OCI-LY1 (cell line): Measurements from ENCODE around the gene CHST12.

Source experiments
- H2AFZ ChIP-seq: fragments of 200-600 bp; sonication (generic), shearing (Covaris generic); 2 replicates; pipeline ENCODE4 v1.6.0; 2014; ENCODE audit warnings: antibody characterized with exemption, mild to moderate bottlenecking, low read length
- H3F3A ChIP-seq: fragments of 200-600 bp; sonication (generic), shearing (Covaris generic); 2 replicates; pipeline ENCODE4 v1.6.0; 2014; ENCODE audit warnings: mild to moderate bottlenecking, antibody characterized with exemption, low read length, moderate library complexity; ENCODE audit not compliant: insufficient read depth
- H3K27ac ChIP-seq: fragments of 200-600 bp; sonication (generic); 2 replicates; pipeline ENCODE4 v1.5.1; 2014; ENCODE audit warnings: low read length, mixed run types, mild to moderate bottlenecking, low read depth; ENCODE audit not compliant: poor library complexity, severe bottlenecking
- H3K27me3 ChIP-seq: fragments of 200-600 bp; sonication (generic); 2 replicates; pipeline ENCODE4 v1.6.0; 2014; ENCODE audit warnings: antibody characterized with exemption, mild to moderate bottlenecking, low read length, moderate library complexity; ENCODE audit not compliant: insufficient read depth
- H3K36me3 ChIP-seq: fragments of 200-600 bp; sonication (generic); 2 replicates; pipeline ENCODE4 v1.6.1; 2014; ENCODE audit warnings: mild to moderate bottlenecking, antibody characterized with exemption, low read length, moderate library complexity, mixed read lengths; ENCODE audit not compliant: insufficient read depth
- H3K4me1 ChIP-seq: fragments of 200-600 bp; sonication (generic); 2 replicates; pipeline ENCODE4 v1.5.1; 2014; ENCODE audit warnings: mild to moderate bottlenecking, low read length, moderate library complexity; ENCODE audit not compliant: insufficient read depth, severe bottlenecking
- H3K4me2 ChIP-seq: fragments of 200-600 bp; sonication (generic), shearing (Covaris generic); 2 replicates; pipeline ENCODE4 v1.6.1; 2014; ENCODE audit warnings: low read length
- H3K4me3 ChIP-seq: fragments of 200-600 bp; sonication (generic); 2 replicates; pipeline ENCODE4 v1.5.1; 2014; ENCODE audit warnings: low read length, low read depth, mild to moderate bottlenecking, mixed read lengths; ENCODE audit not compliant: poor library complexity, severe bottlenecking
- H3K79me2 ChIP-seq: fragments of 200-600 bp; shearing (Covaris generic); 2 replicates; pipeline ENCODE4 v1.6.1; 2016; ENCODE audit warnings: mixed run types, low read length, mixed read lengths; ENCODE audit not compliant: insufficient read depth
- H3K9ac ChIP-seq: fragments of 200-600 bp; sonication (generic), shearing (Covaris generic); 2 replicates; pipeline ENCODE4 v1.6.1; 2014; ENCODE audit warnings: mild to moderate bottlenecking, low read length, mixed read lengths
- H3K9me2 ChIP-seq: fragments of 200-600 bp; sonication (generic), shearing (Covaris generic); 2 replicates; pipeline ENCODE4 v1.6.1; 2014; ENCODE audit warnings: low read depth, mild to moderate bottlenecking, low read length, mixed read lengths
- H3K9me3 ChIP-seq: fragments of 200-600 bp; shearing (Covaris generic); 2 replicates; pipeline ENCODE4 v1.6.1; 2014; ENCODE audit warnings: low read length, mixed read lengths
- H4K20me1 ChIP-seq: fragments of 200-600 bp; sonication (generic), shearing (Covaris generic); 2 replicates; pipeline ENCODE4 v1.6.0; 2016; ENCODE audit warnings: mild to moderate bottlenecking, low read length; ENCODE audit not compliant: insufficient read depth
- CTCF ChIP-seq: fragments of 200-600 bp; sonication (generic), shearing (Covaris generic); IDR thresholded peaks from 2 replicates; pipeline ENCODE4 v1.5.1; 2017; ENCODE audit warnings: mild to moderate bottlenecking, antibody characterized with exemption, low read length, moderate library complexity, mixed read lengths
- EZH2 ChIP-seq: fragments of 200-600 bp; sonication (generic), shearing (Covaris generic); IDR thresholded peaks from 2 replicates; pipeline ENCODE4 v1.8.0; 2017; ENCODE audit warnings: borderline replicate concordance, mixed run types, mild to moderate bottlenecking, antibody characterized with exemption, low read length, moderate library complexity, mixed read lengths

Gene CHST12

DNA sequence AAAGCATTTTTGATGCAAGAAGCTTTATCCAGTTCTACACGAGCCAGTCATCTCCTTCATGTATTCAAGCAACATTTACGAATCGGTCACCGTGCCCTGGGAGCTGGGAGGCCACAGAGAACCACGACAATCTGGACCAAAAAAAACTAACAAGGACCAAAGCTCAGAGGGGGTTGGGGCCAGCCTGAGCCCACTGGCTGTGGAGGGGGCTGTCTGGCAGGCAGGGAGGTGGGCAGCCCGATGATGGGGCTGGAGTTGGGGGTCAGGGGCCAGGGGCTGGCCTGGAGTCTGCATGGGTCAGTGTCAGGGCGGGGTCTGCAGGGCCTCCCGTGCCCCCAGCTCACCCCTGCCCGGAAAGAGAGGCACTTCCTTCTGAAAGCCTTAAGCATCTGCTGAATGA, 85.3 kb downstream of the CHST12 start:
- H3F3A ChIP-seq, result no peaks in the 10 kb centered on the region
- H2AFZ ChIP-seq, result no peak overlapping the region
- peaks cover 2% of the 10 kb centered on the region; the same call in 1 of the 2 replicates for H3K27me3 ChIP-seq
- TF ChIP-seq CTCF (no peak), EZH2 (no peak)
- no peak overlapping the region for H3K9ac ChIP-seq
- no peak overlapping the region for H3K4me3 ChIP-seq
- no peaks in the 10 kb centered on the region for H3K36me3 ChIP-seq
- no peaks in the 10 kb centered on the region for H3K4me1 ChIP-seq
- H4K20me1 ChIP-seq, result no peaks in the 10 kb centered on the region
- no peaks in the 10 kb centered on the region for H3K9me3 ChIP-seq
- H3K9me2 ChIP-seq, result no peaks in the 10 kb centered on the region
- H3K27ac ChIP-seq, result no peak overlapping the region
- H3K4me2 ChIP-seq, result no peak overlapping the region
- no peaks in the 10 kb centered on the region for H3K79me2 ChIP-seq

GRCh38 chr7:2490181-2490651, 86.8 kb downstream of the CHST12 start:
- TF ChIP-seq CTCF (no peak), EZH2 (no peak)
- H3K9me3 ChIP-seq, result no peaks in the 10 kb centered on the region
- H3K36me3 ChIP-seq, result no peaks in the 10 kb centered on the region
- H3K4me2 ChIP-seq, result no peak overlapping the region
- H3K4me3 ChIP-seq, result no peak overlapping the region
- no peak overlapping the region for H3K9ac ChIP-seq
- H3K79me2 ChIP-seq, result no peaks in the 10 kb centered on the region
- H2AFZ ChIP-seq, result no peak overlapping the region
- H3F3A ChIP-seq, result no peaks in the 10 kb centered on the region
- no peaks in the 10 kb centered on the region for H3K4me1 ChIP-seq
- no peak overlapping the region for H3K27ac ChIP-seq
- H3K27me3 ChIP-seq, result no peaks in the 10 kb centered on the region
- no peaks in the 10 kb centered on the region for H3K9me2 ChIP-seq
- H4K20me1 ChIP-seq, result no peaks in the 10 kb centered on the region

DNA sequence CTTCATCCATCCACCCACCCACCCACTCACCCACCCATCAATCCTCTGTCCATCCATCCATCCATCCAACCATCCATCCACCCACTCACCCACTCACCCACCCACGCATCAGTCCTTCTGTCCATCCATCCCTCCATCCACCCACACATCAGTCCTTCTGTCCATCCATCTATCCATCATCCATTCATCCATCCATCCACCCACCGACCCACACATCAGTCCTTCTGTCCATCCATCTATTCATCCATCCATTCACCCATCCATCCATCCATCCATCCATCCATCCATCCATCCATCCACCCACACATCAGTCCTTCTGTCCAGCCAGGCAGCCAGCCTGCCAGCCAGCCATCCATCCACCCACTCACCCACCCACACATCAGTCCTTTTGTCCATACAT, 88.6 kb downstream of the CHST12 start:
- H2AFZ ChIP-seq, result no peak overlapping the region
- H3K9ac ChIP-seq, result no peak overlapping the region
- no peak overlapping the region for H3K4me2 ChIP-seq
- no peaks in the 10 kb centered on the region for H3K79me2 ChIP-seq
- TF ChIP-seq EZH2, result no peak
- no peak for TF ChIP-seq CTCF
- no peaks in the 10 kb centered on the region for H3K9me2 ChIP-seq
- H4K20me1 ChIP-seq, result no peaks in the 10 kb centered on the region
- no peaks in the 10 kb centered on the region for H3K27me3 ChIP-seq
- H3K4me1 ChIP-seq, result no peaks in the 10 kb centered on the region
- no peaks in the 10 kb centered on the region for H3F3A ChIP-seq
- H3K9me3 ChIP-seq, result no peaks in the 10 kb centered on the region
- no peak overlapping the region for H3K27ac ChIP-seq
- no peak overlapping the region for H3K4me3 ChIP-seq
- no peaks in the 10 kb centered on the region for H3K36me3 ChIP-seq
